GM12801 (cell line): Measurements from ENCODE around the gene HOXD13.

ENCODE experiments used
- CTCF ChIP-seq: IDR thresholded peaks from one replicate; pipeline ENCODE4 v1.5.1; 2011; ENCODE audit warnings: control low read depth; ENCODE audit not compliant: insufficient read length; ENCODE audit errors: extremely low read depth

HOXD13 gene

GRCh38 chr2:176109192-176109901, 16.8 kb downstream of the HOXD13 start:
- TF ChIP-seq CTCF = no peak

- TF ChIP-seq CTCF = no peak
Observed at GRCh38 chr2:176109946-176110345, 17.4 kb downstream of the HOXD13 start.

- TF ChIP-seq CTCF = no peak
Observed at GRCh38 chr2:176110415-176111308, 18.1 kb downstream of the HOXD13 start.

GRCh38 chr2:176111309-176111663, 18.8 kb downstream of the HOXD13 start:
- TF ChIP-seq CTCF = no peak

- TF ChIP-seq CTCF = no peak
Observed at GRCh38 chr2:176111846-176112374, 19.4 kb downstream of the HOXD13 start.

GRCh38 chr2:176112375-176113302, 20.1 kb downstream of the HOXD13 start:
- TF ChIP-seq CTCF = no peak
